HUES6 (cell line): Measurements from ENCODE around the gene CNTNAP2.

Experiments used
- H3K27ac ChIP-seq: 2 replicates; pipeline ENCODE4 v1.7.0; 2013; ENCODE audit warnings: low read depth, mild to moderate bottlenecking, low read length, inconsistent platforms
- H3K27me3 ChIP-seq: 2 replicates; pipeline ENCODE4 v1.6.1; 2013; ENCODE audit warnings: low read length; ENCODE audit not compliant: control insufficient read depth, insufficient read depth
- H3K36me3 ChIP-seq: 2 replicates; pipeline ENCODE4 v1.6.1; 2013; ENCODE audit warnings: low read length; ENCODE audit not compliant: control insufficient read depth, insufficient read depth
- H3K4me1 ChIP-seq: 2 replicates; pipeline ENCODE4 v1.6.1; 2013; ENCODE audit warnings: low read length; ENCODE audit not compliant: control insufficient read depth, insufficient read depth
- H3K4me3 ChIP-seq: 2 replicates; pipeline ENCODE4 v1.5.1; 2013; ENCODE audit warnings: low read depth, low read length
- H3K9ac ChIP-seq: one replicate; pipeline ENCODE4 v1.6.1; 2013; ENCODE audit warnings: mild to moderate bottlenecking, low read length
- H3K9me3 ChIP-seq: 2 replicates; pipeline ENCODE4 v1.6.1; 2013; ENCODE audit warnings: low read depth, low read length; ENCODE audit not compliant: control insufficient read depth, insufficient read depth

CNTNAP2 gene

GRCh38 chr7:146982482-146982881 lies 865.9 kb downstream of the CNTNAP2 start:
- Histone ChIP-seq H3K36me3 (no peaks in the 10 kb centered on the region), H3K27ac (no peak overlapping the region), H3K27me3 (no peaks in the 10 kb centered on the region), H3K4me3 (no peak overlapping the region), H3K9me3 (no peaks in the 10 kb centered on the region), H3K4me1 (no peaks in the 10 kb centered on the region), H3K9ac (no peak overlapping the region)

GRCh38 chr7:146991596-146991995 lies 875.0 kb downstream of the CNTNAP2 start:
- H3K4me3 ChIP-seq, result no peak overlapping the region
- H3K27ac ChIP-seq, result no peak overlapping the region
- H3K4me1 ChIP-seq, result no peaks in the 10 kb centered on the region
- no peaks in the 10 kb centered on the region for H3K9me3 ChIP-seq
- H3K9ac ChIP-seq, result no peak overlapping the region
- no peaks in the 10 kb centered on the region for H3K36me3 ChIP-seq
- no peaks in the 10 kb centered on the region for H3K27me3 ChIP-seq

- Histone ChIP-seq H3K4me3 (no peak overlapping the region), H3K4me1 (no peaks in the 10 kb centered on the region), H3K9ac (no peak overlapping the region), H3K27ac (no peak overlapping the region), H3K36me3 (no peaks in the 10 kb centered on the region), H3K27me3 (no peaks in the 10 kb centered on the region), H3K9me3 (no peaks in the 10 kb centered on the region)
Measured at GRCh38 chr7:146993764-146994163, 877.2 kb downstream of the CNTNAP2 start.

- Histone ChIP-seq H3K36me3 (no peaks in the 10 kb centered on the region), H3K4me3 (no peak overlapping the region), H3K27ac (no peak overlapping the region), H3K4me1 (no peaks in the 10 kb centered on the region), H3K27me3 (no peaks in the 10 kb centered on the region), H3K9ac (no peak overlapping the region), H3K9me3 (no peaks in the 10 kb centered on the region)
Measured at GRCh38 chr7:147008530-147008929, 891.9 kb downstream of the CNTNAP2 start.

- H3K27ac ChIP-seq, result no peak overlapping the region
- H3K9ac ChIP-seq, result no peak overlapping the region
- H3K9me3 ChIP-seq, result no peaks in the 10 kb centered on the region
- no peaks in the 10 kb centered on the region for H3K4me1 ChIP-seq
- no peaks in the 10 kb centered on the region for H3K27me3 ChIP-seq
- no peaks in the 10 kb centered on the region for H3K36me3 ChIP-seq
- H3K4me3 ChIP-seq, result no peak overlapping the region
Measured at GRCh38 chr7:147012666-147013065, 896.1 kb downstream of the CNTNAP2 start.

- Histone ChIP-seq H3K9me3 (no peaks in the 10 kb centered on the region), H3K9ac (no peak overlapping the region), H3K4me1 (no peaks in the 10 kb centered on the region), H3K27me3 (no peaks in the 10 kb centered on the region), H3K4me3 (no peak overlapping the region), H3K36me3 (no peaks in the 10 kb centered on the region), H3K27ac (no peak overlapping the region)
Measured at GRCh38 chr7:147013825-147014224, 897.2 kb downstream of the CNTNAP2 start.

GRCh38 chr7:147014286-147014955 lies 897.8 kb downstream of the CNTNAP2 start:
- Histone ChIP-seq H3K9me3 (no peaks in the 10 kb centered on the region), H3K4me1 (no peaks in the 10 kb centered on the region), H3K27me3 (no peaks in the 10 kb centered on the region), H3K9ac (no peak overlapping the region), H3K27ac (no peak overlapping the region), H3K36me3 (no peaks in the 10 kb centered on the region), H3K4me3 (no peak overlapping the region)

GRCh38 chr7:147015999-147016398 lies 899.4 kb downstream of the CNTNAP2 start:
- H3K4me3 ChIP-seq, result no peak overlapping the region
- no peaks in the 10 kb centered on the region for H3K27me3 ChIP-seq
- H3K36me3 ChIP-seq, result no peaks in the 10 kb centered on the region
- H3K27ac ChIP-seq, result no peak overlapping the region
- H3K4me1 ChIP-seq, result no peaks in the 10 kb centered on the region
- H3K9me3 ChIP-seq, result no peaks in the 10 kb centered on the region
- no peak overlapping the region for H3K9ac ChIP-seq

- no peak overlapping the region for H3K9ac ChIP-seq
- H3K4me3 ChIP-seq, result no peak overlapping the region
- H3K27ac ChIP-seq, result no peak overlapping the region
- H3K9me3 ChIP-seq, result no peaks in the 10 kb centered on the region
- no peaks in the 10 kb centered on the region for H3K4me1 ChIP-seq
- no peaks in the 10 kb centered on the region for H3K27me3 ChIP-seq
- H3K36me3 ChIP-seq, result no peaks in the 10 kb centered on the region
Measured at GRCh38 chr7:147022056-147022455, 905.5 kb downstream of the CNTNAP2 start.

- H3K27ac ChIP-seq, result no peak overlapping the region
- H3K4me1 ChIP-seq, result no peaks in the 10 kb centered on the region
- no peaks in the 10 kb centered on the region for H3K9me3 ChIP-seq
- H3K9ac ChIP-seq, result no peak overlapping the region
- no peaks in the 10 kb centered on the region for H3K36me3 ChIP-seq
- no peaks in the 10 kb centered on the region for H3K27me3 ChIP-seq
- no peak overlapping the region for H3K4me3 ChIP-seq
Measured at GRCh38 chr7:147023440-147023839, 906.8 kb downstream of the CNTNAP2 start.

GRCh38 chr7:147029953-147030352 lies 913.4 kb downstream of the CNTNAP2 start:
- Histone ChIP-seq H3K9me3 (no peaks in the 10 kb centered on the region), H3K9ac (no peak overlapping the region), H3K27me3 (no peaks in the 10 kb centered on the region), H3K4me1 (no peaks in the 10 kb centered on the region), H3K36me3 (no peaks in the 10 kb centered on the region), H3K27ac (no peak overlapping the region), H3K4me3 (no peak overlapping the region)

GRCh38 chr7:147033641-147034040 lies 917.0 kb downstream of the CNTNAP2 start:
- Histone ChIP-seq H3K9me3 (no peaks in the 10 kb centered on the region), H3K36me3 (no peaks in the 10 kb centered on the region)

More at GRCh38 chr7:147033641-147034040, 917.0 kb downstream of the CNTNAP2 start:
- Histone ChIP-seq H3K27me3 (no peaks in the 10 kb centered on the region), H3K4me3 (no peak overlapping the region), H3K27ac (no peak overlapping the region), H3K4me1 (no peaks in the 10 kb centered on the region), H3K9ac (no peak overlapping the region)
